Heart left ventricle (tissue), 16 donors: Measurements from ENCODE around the gene CPPED1. TPM values are rescaled to one million over a fixed set of nuclear protein-coding genes. Genes with fewer than 3 reads are reported as not detected.

Source experiments
- ATAC-seq, 4 donors: fragments of 200-7000 bp; cut with Tn5 transposase; one replicate each; pipeline ENCODE4 v1.9.1; 2020 to 2022; ENCODE audit warnings: moderate library complexity in 4 of 4, mild to moderate bottlenecking in 3 of 4, moderate number of reproducible peaks in 1 of 4
- DNase-seq, 5 donors: peaks; one replicate each; pipeline ENCODE4 v3.0.0-alpha.2; 2020
- H3K27ac ChIP-seq, 12 donors: fragments of 200-600 bp; sonication (generic) in 4 of 12; one replicate each; pipeline versions ENCODE4 v1.5.0 to v1.8.0; 2016 to 2022; ENCODE audit warnings: mild to moderate bottlenecking in 2 of 12
- H3K27me3 ChIP-seq, 9 donors: fragments of 200-600 bp; sonication (generic) in 2 of 9; one replicate each; pipeline versions ENCODE4 v1.5.1 to v1.8.0; 2016 to 2022; ENCODE audit warnings: mild to moderate bottlenecking in 3 of 9
- H3K36me3 ChIP-seq, 9 donors: fragments of 200-600 bp; sonication (generic) in 2 of 9; one replicate each; pipeline versions ENCODE4 v1.5.0 to v1.8.0; 2018 to 2022; ENCODE audit warnings: mild to moderate bottlenecking in 2 of 9
- H3K4me1 ChIP-seq, 12 donors: fragments of 200-600 bp; sonication (generic) in 4 of 12; one replicate each; pipeline versions ENCODE4 v1.5.0 to v1.8.0; 2016 to 2022; ENCODE audit warnings: mild to moderate bottlenecking in 3 of 12
- H3K4me3 ChIP-seq, 12 donors: fragments of 200-600 bp; sonication (generic) in 4 of 12; one replicate each; pipeline versions ENCODE4 v1.5.0 to v1.8.0; 2017 to 2022; ENCODE audit warnings: mild to moderate bottlenecking in 9 of 12, moderate library complexity in 4 of 12
- H3K9me3 ChIP-seq, 12 donors: fragments of 200-600 bp; sonication (generic) in 4 of 12; one replicate each; pipeline versions ENCODE4 v1.5.0 to v1.8.0; 2016 to 2022; ENCODE audit warnings: mild to moderate bottlenecking in 1 of 12
- CTCF ChIP-seq, 12 donors: fragments of 200-600 bp; sonication (generic) in 4 of 12; IDR thresholded peaks; one replicate each; pipeline versions ENCODE4 v1.5.0 to v1.8.0; 2018 to 2022; ENCODE audit warnings: antibody characterized with exemption in 12 of 12, mild to moderate bottlenecking in 5 of 12
- POLR2A ChIP-seq, 2 donors: fragments of 450-650 bp; IDR thresholded peaks; one replicate each; pipeline ENCODE4 v1.6.1; 2017; ENCODE audit warnings: antibody characterized with exemption in 2 of 2, mild to moderate bottlenecking in 2 of 2, moderate library complexity in 2 of 2
- WGBS, 4 donors: extraction: QIAGEN DNeasy Blood & Tissue Kit in 2 of 4; methylation state at CpG; one replicate each; pipeline versions ENCODE4 v1.1.5 to v1.1.7; 2013 to 2018; 5-methylcytosine and 5-hydroxymethylcytosine counted together
- intact Hi-C, 10 donors: fragments of 100-400 bp; cut with DNase I; formaldehyde crosslinking; loops; one replicate each; pipeline versions ENCODE4 v1.11.1 to v1.14.2; 2022
- polyA plus RNA-seq, 2 donors: library from polyadenylated mRNA; stranded (reverse); fragments of 200-250 nt; gene quantifications; one replicate each; pipeline ENCODE4 v1.2.3, GENCODE V29; 2013
- total RNA-seq, 9 donors: library from RNA; depleted of rRNA in 2 of 9; stranded (reverse); fragments of >200 nt in 2 of 9; fragmentation: NEBNext Ultra II Directional in 3 of 9; extraction: Animal tissue kit (Norgen Biotek cat#: 25700) in 3 of 9; gene quantifications; one replicate each; pipeline versions ENCODE4 v1.1.0 to v1.2.4, GENCODE V29; 2016 to 2023
- donor health status: ischemic (EF 13 %, LVEDD 7.1; RV severe dilation, severe dysfunction).
- donor health status: healthy with polysubstance abuse.
- donor health status: DM: no; HTN: yes; CAD: no.
- donor health status: DM: no; HTN: no; CAD: no.
- donor health status: ischemic (EF 25% LVEDD 6.9; RV normal size, moderate dysfunction).
- donor health status: ischemic (EF 25% LVEDD 5.7; RV mildly dilated, moderate dysfunction).
- donor health status: healthy.
- donor health status: DM: yes; HTN: yes; CAD: no.
- donor health status: ischemic (EF 35%, LVEDD 5.7; RV mildly dilated, moderate dysfunction).
- donor health status: nonischemic (EF 11% LVEDD 7.7; RV severe dilation, severe dysfunction).
- donor health status: DM: yes; HTN: yes; CAD: no.
- donor health status: PGD.
- donor health status: ischemic (EF 29% LVEDD 5.4; RV normal size, mild dysfunction).
- donor health status: nonischemic (EF 23%, LVEDD 6.1; RV moderate dilation, normal function).

CPPED1 gene
- total and polyA plus RNA-seq, 11 donors: 5.6 to 25.1 (median 11.7) TPM

GRCh38 chr16:12780467-12780866 lies 23.2 kb downstream of the CPPED1 start:
- Histone ChIP-seq H3K4me1 (peaks cover 0 to 6% (median 0%) of the 10 kb centered on the region in 12 donors), H3K27me3 (no peaks in the 10 kb centered on the region), H3K4me3 (no peak overlapping the region), H3K36me3 (peaks cover 0 to 26% (median 13%) of the 10 kb centered on the region in 9 donors), H3K27ac (no peak overlapping the region), H3K9me3 (peaks cover 0 to 17% (median 7%) of the 10 kb centered on the region in 12 donors)
- DNase-seq (no peak), ATAC-seq (no peak)
- TF ChIP-seq CTCF (IDR thresholded peaks at IDR 0.05) (no peak), POLR2A (IDR thresholded peaks at IDR 0.05) (no peak)
- 94 to 100% (median 95%) methylated on average over 2 of the region's 2 CpGs for WGBS, 4 donors
- intact Hi-C loops: no loop called here

GRCh38 chr16:12778726-12779125 lies 25.0 kb downstream of the CPPED1 start:
- 95 to 97% (median 96%) methylated on average over 2 of the region's 2 CpGs for WGBS, 4 donors
- Histone ChIP-seq H3K27me3 (no peaks in the 10 kb centered on the region), H3K4me1 (peaks cover 0 to 6% (median 0%) of the 10 kb centered on the region in 12 donors), H3K36me3 (peaks cover 0 to 37% (median 17%) of the 10 kb centered on the region in 9 donors), H3K27ac (no peak overlapping the region), H3K9me3 (peaks cover 0 to 5% (median 0%) of the 10 kb centered on the region in 12 donors), H3K4me3 (no peak overlapping the region)
- ATAC-seq (no peak), DNase-seq (no peak)
- TF ChIP-seq CTCF (IDR thresholded peaks at IDR 0.05): no peak
- no peak for TF ChIP-seq POLR2A (IDR thresholded peaks at IDR 0.05)
- intact Hi-C loops: no loop called here

- Histone ChIP-seq H3K4me1 (peaks cover 0 to 7% (median 0%) of the 10 kb centered on the region in 12 donors), H3K27ac (no peak overlapping the region), H3K9me3 (no peaks in the 10 kb centered on the region), H3K27me3 (no peaks in the 10 kb centered on the region), H3K36me3 (peaks cover 0 to 32% (median 13%) of the 10 kb centered on the region in 9 donors), H3K4me3 (no peak overlapping the region)
- ATAC-seq (no peak), DNase-seq (no peak)
- WGBS, 4 donors: 72 to 86% (median 79%) methylated on average over 4 of the region's 4 CpGs
- TF ChIP-seq CTCF (IDR thresholded peaks at IDR 0.05) (no peak), POLR2A (IDR thresholded peaks at IDR 0.05) (no peak)
- intact Hi-C loops: no loop called here
Observed at GRCh38 chr16:12775656-12776236, 27.9 kb downstream of the CPPED1 start.

- no peak for TF ChIP-seq CTCF (IDR thresholded peaks at IDR 0.05)
- no peak for TF ChIP-seq POLR2A (IDR thresholded peaks at IDR 0.05)
- intact Hi-C loops: no loop called here
- H3K36me3 ChIP-seq: peaks cover 0 to 20% (median 3%) of the 10 kb centered on the region in 9 donors
- no peaks in the 10 kb centered on the region for H3K27me3 ChIP-seq
- WGBS, 4 donors: 78 to 86% (median 83%) methylated on average over 8 of the region's 8 CpGs
- ATAC-seq (no peak), DNase-seq (no peak)
- peaks cover 0 to 7% (median 0%) of the 10 kb centered on the region in 12 donors for H3K4me1 ChIP-seq
- H3K4me3 ChIP-seq: no peak overlapping the region
- no peak overlapping the region for H3K27ac ChIP-seq
- H3K9me3 ChIP-seq: no peaks in the 10 kb centered on the region
Observed at GRCh38 chr16:12773221-12773620, 30.5 kb downstream of the CPPED1 start.
